GM18517 (cell line): ENCODE measurements around the gene MYCN.

Experiments used
- ATAC-seq: cut with Tn5 transposase; IDR thresholded peaks from one replicate; pipeline ENCODE4 v1.9.1; 2021; ENCODE audit warnings: mild to moderate bottlenecking, moderate library complexity; ENCODE audit not compliant: unreplicated experiment

The MYCN gene

GRCh38 chr2:15992457-15993231 is 52.3 kb downstream of the MYCN start:
- ATAC-seq: no peak

GRCh38 chr2:15993232-15993610 is 52.9 kb downstream of the MYCN start:
- no peak for ATAC-seq

GRCh38 chr2:15993666-15994065 is 53.3 kb downstream of the MYCN start:
- no peak for ATAC-seq

DNA sequence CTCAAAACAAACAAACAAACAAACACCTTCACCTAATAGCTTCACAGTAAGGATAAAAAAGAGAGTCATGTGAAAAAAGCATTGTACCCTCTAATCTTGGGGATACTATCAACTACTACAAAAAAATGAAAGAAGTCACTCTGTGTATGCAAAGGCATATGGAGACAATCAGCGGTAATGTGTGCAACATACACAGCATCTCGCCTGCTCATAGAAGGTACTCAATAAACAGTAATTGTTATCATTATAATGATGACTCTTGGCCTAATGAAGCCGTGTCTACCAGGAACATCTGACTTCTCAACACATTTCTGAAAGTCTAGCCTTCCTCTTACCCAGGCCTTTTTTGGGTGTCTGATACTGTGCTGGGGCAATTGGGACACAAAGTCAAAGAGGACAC is 55.3 kb downstream of the MYCN start:
- ATAC-seq: no peak
